GM18873 (cell line): ENCODE results near the gene CFAP251.

ENCODE experiments used
- ATAC-seq: cut with Tn5 transposase; IDR thresholded peaks from one replicate; pipeline ENCODE4 v1.9.1; 2021; ENCODE audit warnings: mild to moderate bottlenecking, moderate library complexity, moderate number of reproducible peaks; ENCODE audit not compliant: unreplicated experiment, low FRiP score

The CFAP251 gene

GRCh38 chr12:122045262-122045661, 126.9 kb downstream of the CFAP251 start:
- ATAC-seq: no peak

- ATAC-seq: no peak
Observed at GRCh38 chr12:122046145-122046544, 127.8 kb downstream of the CFAP251 start.

- no peak for ATAC-seq
Observed at GRCh38 chr12:122048151-122048550, 129.8 kb downstream of the CFAP251 start.

GRCh38 chr12:122049827-122050226, 131.4 kb downstream of the CFAP251 start:
- ATAC-seq: no peak

- no peak for ATAC-seq
Observed at GRCh38 chr12:122050706-122051105, 132.3 kb downstream of the CFAP251 start.

- ATAC-seq: no peak
Observed at GRCh38 chr12:122051231-122051876, 133.0 kb downstream of the CFAP251 start.

GRCh38 chr12:122052285-122052684, 133.9 kb downstream of the CFAP251 start:
- ATAC-seq: no peak
